Peyer's patch (tissue), 4 donors: Measurements from ENCODE around the gene LRRC10.

Experiments
- CTCF ChIP-seq, 6 experiments: fragments of 450-650 bp in 4 of 6; fragments of 200-600 bp in 2 of 6; sonication (generic) in 1 of 6; IDR thresholded peaks; one replicate each; pipeline ENCODE4 v1.5.1; 2017 to 2019; ENCODE audit warnings: antibody characterized with exemption in 6 of 6, mild to moderate bottlenecking in 3 of 6, moderate library complexity in 1 of 6
- POLR2A ChIP-seq, 2 donors: fragments of 450-650 bp; IDR thresholded peaks; one replicate each; pipeline ENCODE4 v1.5.1; 2017; ENCODE audit warnings: antibody characterized with exemption in 2 of 2, mild to moderate bottlenecking in 2 of 2, moderate library complexity in 2 of 2

GRCh38 chr12:69578283-69578682 lies 32.4 kb downstream of the LRRC10 start:
- TF ChIP-seq CTCF (IDR thresholded peaks at IDR 0.05), result no peak
- TF ChIP-seq POLR2A (IDR thresholded peaks at IDR 0.05), result no peak
